Measurements from ENCODE around the gene SIX1.

SIX1 gene

DNA sequence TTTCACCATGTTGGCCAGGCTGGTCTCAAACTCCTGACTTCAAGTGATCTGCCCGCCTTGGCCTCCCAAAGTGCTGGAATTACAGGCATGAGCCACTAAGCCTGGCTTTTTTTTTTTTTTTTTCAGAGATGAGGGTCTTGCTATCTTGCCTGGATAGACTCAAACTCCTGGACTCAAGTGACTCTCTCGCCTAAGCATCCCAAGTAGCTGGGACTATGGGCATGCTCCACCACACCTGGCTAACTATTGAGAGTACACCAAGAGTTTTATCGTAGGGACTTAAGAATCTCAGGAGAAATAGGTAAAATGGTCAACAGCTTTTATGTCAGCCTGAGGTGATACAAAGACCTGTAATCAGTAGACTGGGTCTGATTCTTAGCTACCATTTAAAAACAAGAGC, 31.2 kb upstream of the SIX1 start:
- DNase-seq (ENCODE audit: low read depth) = no peak
- H3K4me3 ChIP-seq (ENCODE audit: control insufficient read depth, low read depth, low read length) = no peak overlapping the region
- TF ChIP-seq CTCF (conservative IDR thresholded peaks at IDR 0.05; ENCODE audit: control insufficient read depth, insufficient read depth, low read depth, low read length) = no peak

- no peak for DNase-seq (ENCODE audit: low read depth)
- TF ChIP-seq CTCF (conservative IDR thresholded peaks at IDR 0.05; ENCODE audit: control insufficient read depth, insufficient read depth, low read depth, low read length) = no peak
- H3K4me3 ChIP-seq (ENCODE audit: control insufficient read depth, low read depth, low read length) = no peak overlapping the region
Measured at GRCh38 chr14:60679566-60680258, 30.4 kb upstream of the SIX1 start.

GRCh38 chr14:60677701-60678100, 28.4 kb upstream of the SIX1 start:
- DNase-seq (ENCODE audit: low read depth) = no peak
- H3K4me3 ChIP-seq (ENCODE audit: control insufficient read depth, low read depth, low read length) = no peak overlapping the region
- TF ChIP-seq CTCF (conservative IDR thresholded peaks at IDR 0.05; ENCODE audit: control insufficient read depth, insufficient read depth, low read depth, low read length) = no peak

DNA sequence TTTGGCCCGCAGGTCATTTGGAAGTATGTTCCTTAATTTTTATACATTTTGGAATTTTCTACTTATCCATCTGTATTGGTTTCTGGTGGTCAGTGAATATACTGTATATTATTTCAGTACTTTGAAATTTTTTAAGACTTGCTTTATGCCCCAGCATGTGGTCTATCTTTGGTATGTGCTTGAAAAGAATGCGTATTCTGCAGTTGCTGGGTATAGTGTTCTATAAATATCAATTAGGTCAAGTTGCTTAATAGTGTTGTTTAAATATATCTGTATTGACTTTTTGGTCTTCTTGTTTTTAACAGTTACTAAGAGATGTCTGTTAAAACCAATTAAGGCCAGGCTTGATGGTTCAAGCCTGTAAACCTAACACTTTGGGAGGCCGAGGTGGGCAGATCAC, 21.7 kb upstream of the SIX1 start:
- TF ChIP-seq CTCF (conservative IDR thresholded peaks at IDR 0.05; ENCODE audit: control insufficient read depth, insufficient read depth, low read depth, low read length) = no peak
- DNase-seq (ENCODE audit: low read depth) = no peak
- no peak overlapping the region for H3K4me3 ChIP-seq (ENCODE audit: control insufficient read depth, low read depth, low read length)

DNA sequence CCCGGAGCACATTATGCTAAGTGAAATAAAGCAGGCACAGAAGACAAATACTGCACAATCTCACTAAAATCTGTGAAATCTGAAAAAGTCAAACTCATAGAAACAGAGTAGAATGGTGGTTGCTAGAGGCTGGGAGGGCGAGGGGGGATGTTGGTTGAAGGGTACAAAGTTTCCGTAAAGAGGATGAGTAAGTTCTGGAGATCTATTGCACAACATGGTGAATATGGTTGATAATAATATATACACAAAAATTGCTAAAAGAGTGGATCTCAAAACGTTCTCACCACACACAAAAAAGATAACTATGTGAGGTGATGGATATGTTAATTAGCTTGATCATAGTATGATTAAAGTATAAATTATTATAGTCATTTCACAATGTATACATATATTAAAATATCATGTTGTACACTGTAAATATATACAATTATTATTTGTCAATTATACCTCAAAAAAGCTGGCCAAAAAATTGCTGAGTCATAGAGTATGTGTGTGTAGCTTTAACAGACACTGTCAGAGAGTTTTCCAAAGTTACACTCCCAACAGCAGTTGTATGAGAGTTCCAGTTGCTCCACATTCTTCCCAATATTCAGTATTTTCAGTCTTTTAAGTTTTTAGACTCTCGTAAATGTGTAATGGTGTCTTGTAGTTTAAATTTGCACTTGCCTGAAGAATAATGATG, 19.3 kb upstream of the SIX1 start:
- DNase-seq (ENCODE audit: low read depth) = no peak
- H3K4me3 ChIP-seq (ENCODE audit: control insufficient read depth, low read depth, low read length) = no peak overlapping the region
- TF ChIP-seq CTCF (conservative IDR thresholded peaks at IDR 0.05; ENCODE audit: control insufficient read depth, insufficient read depth, low read depth, low read length) = no peak

DNA sequence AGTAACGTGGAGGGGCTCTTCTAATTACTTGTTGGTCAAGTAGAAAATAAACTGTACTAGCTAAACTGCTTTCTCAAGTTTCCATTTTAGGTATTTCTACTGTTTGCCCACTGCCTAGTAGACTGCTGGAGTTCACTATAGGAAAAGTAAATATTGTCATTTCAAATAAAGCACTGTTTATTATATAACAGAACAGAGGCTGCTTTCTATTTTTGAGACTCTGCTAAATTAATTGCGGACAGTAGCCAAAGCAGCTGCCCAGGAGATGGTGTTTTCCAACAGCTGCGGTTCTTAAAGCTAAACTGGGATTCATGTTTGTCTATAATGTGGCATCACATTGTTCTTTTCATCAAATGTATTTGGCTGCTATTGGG, 15.9 kb upstream of the SIX1 start:
- H3K4me3 ChIP-seq (ENCODE audit: control insufficient read depth, low read depth, low read length) = no peak overlapping the region
- no peak for TF ChIP-seq CTCF (conservative IDR thresholded peaks at IDR 0.05; ENCODE audit: control insufficient read depth, insufficient read depth, low read depth, low read length)
- no peak for DNase-seq (ENCODE audit: low read depth)

All from fibroblast of mammary gland (primary cell).